GM18907 (cell line): ENCODE measurements around the gene ADAMTSL1.

Experiments used
- ATAC-seq: cut with Tn5 transposase; IDR thresholded peaks from one replicate; pipeline ENCODE4 v1.9.1; 2021; ENCODE audit warnings: mild to moderate bottlenecking, moderate library complexity; ENCODE audit not compliant: unreplicated experiment

ADAMTSL1 gene

DNA sequence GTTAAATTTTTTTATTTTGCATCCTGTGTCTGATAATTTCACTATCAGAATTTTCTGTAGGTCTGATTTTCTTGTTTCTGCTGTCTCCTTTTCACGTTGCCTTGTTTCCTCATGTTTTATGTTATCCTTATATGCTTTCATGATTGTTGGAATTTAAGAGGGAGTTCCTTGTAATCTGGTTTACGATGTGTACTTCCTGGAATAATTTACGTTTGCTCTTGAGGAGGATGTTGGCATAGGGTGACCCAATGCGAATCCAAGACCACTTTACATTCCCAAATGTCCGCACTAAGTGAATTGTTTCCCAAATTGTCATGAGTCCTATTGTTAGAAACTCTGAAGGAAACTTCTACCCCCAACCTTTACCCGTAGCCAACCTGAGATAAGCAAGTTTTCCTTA is 80.3 kb downstream of the ADAMTSL1 start:
- ATAC-seq, result no peak

DNA sequence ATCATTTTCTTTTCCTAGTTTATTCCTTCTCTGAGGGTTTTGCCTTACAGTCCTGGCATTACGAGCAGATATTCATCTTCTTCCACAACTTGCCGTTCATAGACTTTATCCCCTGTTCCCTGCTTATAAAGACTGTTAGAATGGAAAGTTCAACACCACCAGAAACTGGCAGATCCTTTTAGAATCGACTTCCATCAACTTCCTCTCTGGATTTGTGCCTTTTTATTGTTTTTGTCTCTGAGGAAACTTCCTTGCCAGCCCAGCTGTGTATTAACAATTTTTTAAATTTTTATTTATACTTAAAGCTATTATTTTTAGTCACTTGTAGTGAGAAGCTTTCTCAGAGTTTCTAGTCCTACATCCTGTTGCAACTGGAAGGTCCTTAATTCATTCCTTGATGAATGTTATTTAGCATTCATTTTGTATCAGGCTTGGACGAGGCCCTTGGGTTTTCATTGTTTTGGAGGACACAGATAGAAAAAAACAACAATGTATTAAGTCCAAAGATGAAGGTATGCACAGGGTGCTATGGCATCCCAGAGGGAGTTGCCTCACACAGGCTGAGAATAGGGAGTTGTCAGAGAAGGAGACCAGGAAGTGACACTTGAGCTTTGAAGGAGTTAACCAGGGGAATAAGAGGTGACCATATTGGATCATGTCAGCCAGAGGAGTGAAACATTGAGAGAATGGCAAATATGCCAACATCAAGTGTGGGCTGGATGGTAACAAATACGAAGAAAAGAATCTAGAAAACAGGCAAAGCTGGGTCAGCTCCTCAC is 81.3 kb downstream of the ADAMTSL1 start:
- ATAC-seq, result no peak

DNA sequence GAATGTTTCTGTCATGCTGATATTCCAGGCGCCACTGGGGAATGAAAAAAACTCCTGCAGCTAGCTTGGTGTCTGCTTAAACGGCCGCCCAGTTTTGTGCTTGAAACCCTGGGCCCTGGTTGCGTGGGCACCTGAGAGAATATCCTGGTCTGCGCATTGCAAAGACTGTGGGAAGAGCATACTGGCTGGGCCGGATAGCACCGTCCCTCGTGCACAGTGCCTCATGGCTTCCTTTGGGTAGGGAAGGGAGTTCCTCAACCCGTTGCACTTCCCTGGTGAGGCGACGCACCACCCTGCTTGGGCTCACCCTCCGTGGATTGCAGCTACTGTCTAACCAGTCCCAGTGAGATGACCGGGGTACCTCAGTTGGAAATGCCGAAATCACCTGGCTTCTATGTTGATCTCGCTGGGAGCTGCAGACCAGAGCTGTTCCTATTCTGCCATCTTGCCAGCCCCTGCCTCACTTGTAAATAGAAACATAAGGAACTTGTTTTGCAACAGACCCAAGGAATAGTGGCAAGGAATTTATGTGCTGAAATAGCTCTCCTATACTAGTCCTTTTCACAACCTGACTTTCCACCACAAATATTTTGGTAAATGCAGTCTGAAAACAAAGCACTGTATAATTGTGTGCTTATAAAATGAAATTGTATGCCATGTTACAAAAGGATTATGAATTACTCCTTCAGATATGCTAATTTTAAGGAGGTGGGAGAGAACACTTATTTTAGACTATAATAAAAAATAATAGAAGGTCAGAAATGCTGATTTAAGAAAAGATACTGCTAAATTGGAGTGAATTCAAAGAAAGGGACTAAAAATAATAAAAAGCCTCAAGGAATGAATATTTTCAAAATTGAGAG is 90.3 kb downstream of the ADAMTSL1 start:
- ATAC-seq, result no peak

DNA sequence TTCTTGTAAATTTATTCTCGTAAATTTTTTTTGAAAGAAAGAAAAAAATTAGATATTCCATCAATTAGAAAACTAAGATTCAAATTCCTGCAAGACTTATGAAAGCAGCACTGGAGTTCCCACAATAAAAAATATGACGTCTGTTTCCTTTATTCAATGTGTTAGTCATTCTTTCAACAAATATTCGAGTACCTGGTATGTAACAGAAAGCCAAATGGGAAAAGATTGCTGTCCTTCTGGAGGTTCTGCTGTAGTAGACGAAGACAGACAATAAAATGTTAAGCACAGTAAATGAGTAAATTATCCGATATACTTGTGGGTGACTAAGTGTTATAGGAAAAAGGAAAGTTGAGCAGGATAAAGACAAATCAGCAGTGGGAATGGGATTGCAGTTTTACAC is 92.2 kb downstream of the ADAMTSL1 start:
- ATAC-seq, result no peak

DNA sequence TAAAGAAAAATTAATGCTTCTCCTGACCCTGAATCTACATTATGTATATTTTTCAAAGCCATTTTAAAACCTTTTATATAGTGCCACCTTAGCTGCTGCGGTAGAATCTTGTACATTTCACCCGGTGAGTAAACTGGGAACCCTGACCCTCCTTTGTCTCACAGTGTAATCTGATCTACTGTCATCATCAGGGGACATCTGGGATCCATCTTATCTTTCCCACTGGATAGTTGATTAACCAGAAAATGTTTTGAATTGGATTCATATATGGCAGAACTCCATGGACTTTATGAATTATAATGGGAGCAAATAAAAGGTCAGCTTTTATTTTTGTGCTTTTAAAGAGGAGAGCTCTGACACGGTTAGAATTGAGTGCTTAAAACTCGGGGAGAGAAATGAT is 95.0 kb downstream of the ADAMTSL1 start:
- no peak for ATAC-seq

DNA sequence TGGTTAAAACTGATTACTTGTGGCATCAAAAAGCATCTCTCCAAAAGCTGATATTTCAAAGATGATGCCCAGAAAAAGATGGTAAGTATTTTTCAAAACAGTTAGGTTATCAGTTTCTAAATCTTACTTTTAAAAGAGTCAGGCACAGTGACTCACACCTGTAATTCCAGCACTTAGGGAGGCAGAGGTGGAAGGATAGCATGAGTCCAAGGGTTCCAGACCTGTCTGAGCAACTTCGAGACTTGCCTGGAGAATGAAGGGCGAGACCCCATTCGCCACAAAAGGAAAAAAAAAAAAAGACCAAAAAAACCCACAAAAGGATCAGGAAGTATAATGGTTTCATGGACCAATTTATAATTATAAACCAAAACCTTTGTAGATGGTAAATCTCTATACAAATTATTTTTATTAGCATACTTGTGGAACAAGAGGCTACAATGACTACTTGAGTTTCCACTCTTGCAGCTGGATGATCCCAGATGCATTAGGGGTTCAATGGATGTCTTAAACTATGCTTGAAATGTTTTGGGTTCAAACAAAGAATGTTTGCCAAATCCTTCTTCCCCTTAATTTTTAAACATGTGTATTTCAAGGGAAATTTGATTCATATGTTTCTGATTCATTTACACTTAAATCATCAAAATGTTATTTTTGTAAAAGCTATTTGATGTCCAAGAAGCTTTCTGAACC is 96.1 kb downstream of the ADAMTSL1 start:
- no peak for ATAC-seq

DNA sequence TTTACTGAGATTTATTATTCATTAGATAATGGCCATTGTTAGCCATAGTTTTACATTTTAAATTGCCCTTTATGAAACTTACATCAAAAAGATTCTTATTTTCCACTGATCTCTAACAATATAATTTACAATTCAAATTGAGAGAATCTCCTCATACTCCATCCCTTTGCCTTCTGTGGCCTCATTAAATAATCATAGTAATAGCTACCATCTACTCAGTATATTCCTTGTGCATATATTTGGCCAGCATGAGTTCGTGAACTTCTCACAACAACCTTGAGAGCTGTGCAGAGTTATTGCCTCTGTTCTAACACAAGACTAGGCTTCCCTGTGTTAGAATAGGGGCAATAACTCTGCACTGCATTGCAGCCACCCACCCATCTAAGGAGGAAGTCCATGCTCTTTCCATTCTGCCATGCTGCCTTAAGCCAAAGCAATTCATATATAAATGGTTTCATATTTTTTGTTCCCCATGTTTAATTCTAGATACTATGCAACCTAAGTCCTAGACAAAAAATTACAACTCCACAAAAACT is 99.1 kb downstream of the ADAMTSL1 start:
- no peak for ATAC-seq

DNA sequence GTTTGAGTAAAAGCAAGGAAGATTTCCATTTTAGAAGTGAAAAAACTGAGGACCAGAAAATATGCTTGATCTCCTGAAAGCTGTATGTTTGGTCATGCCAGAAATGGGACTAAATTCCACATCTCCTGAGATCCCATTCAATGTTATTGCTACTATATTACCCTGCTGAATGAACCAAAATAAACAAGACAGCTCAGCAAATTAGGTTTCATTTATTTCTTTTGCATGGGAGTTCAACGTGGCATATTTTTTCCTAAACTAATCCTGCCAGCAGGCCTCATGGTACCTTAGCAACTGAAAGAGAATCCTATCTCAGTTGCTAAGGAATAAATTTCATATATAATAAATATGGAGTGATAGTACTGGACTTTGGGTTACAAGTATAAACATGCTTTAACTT is 101.7 kb downstream of the ADAMTSL1 start:
- ATAC-seq, result no peak

DNA sequence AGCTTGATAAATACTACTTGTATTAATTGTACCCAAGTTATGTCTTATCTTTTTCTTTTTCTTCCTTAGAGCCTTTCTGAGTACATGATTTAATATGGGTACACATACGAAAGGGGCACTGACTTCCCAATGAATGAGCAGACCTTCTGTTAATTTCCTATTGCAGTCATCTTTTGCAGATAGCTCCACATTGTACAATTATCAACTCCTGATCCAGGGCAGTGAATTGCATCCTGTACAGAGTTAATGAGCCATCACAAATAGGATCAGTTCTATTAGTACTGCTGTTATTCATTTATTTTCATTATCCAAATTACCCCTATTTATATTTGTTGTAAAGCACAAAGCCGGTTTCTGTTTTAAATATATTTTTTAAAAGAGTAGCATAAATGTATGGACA is 105.6 kb downstream of the ADAMTSL1 start:
- ATAC-seq, result no peak

DNA sequence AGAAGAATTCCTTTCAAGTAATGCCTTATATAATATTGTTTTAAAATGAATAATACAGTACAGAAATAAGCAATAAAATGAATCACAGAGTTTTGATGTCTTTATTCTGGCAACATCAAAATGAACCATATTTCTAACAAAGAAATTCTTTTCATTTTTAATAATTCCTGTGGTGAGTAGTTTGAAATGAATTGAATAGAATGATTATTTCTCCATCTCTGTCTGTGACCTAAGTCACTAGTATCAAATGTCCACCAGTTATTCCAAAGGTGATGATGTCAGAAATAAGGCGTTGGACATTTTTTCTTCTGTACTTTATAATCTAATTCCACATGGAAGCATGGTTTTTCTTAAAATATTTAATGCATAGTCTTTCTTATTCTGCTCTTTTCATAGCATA is 106.2 kb downstream of the ADAMTSL1 start:
- ATAC-seq, result no peak

DNA sequence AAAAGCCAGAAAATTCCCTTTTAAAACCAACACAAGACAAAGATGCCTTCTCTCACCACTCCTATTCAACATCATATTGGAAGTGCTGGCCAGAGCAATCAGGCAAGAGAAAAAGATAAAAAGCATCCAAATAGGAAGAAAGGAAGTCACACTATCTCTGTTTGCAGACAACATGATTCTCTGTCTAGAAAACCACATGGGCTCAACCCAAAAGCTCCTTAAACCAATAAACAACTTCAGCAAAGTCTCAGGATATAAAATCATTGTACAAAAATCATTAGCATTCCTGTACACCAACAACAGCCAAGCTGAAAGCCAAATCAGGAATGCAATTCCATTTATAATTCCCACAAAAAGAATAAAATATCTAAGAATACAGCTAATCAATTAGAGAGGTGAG is 112.0 kb downstream of the ADAMTSL1 start:
- no peak for ATAC-seq

DNA sequence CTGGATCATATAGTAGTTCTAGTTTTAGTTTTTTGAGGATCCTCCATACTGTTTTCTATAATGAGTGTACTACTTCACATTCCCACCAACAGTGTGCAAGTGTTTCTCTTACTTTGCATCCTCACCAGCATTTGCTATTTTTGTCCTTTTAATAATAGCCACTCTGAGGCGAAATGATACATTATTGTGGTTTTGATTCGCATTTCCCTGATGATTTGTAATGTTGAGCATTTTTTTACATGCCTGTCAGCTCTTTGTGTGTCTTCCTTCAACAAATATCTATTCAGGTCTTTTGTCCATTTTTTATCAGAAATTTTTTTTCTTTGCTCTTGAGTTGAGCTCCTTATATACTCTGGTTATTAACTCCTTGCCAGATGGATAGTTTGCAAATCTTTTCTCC is 114.0 kb downstream of the ADAMTSL1 start:
- no peak for ATAC-seq

DNA sequence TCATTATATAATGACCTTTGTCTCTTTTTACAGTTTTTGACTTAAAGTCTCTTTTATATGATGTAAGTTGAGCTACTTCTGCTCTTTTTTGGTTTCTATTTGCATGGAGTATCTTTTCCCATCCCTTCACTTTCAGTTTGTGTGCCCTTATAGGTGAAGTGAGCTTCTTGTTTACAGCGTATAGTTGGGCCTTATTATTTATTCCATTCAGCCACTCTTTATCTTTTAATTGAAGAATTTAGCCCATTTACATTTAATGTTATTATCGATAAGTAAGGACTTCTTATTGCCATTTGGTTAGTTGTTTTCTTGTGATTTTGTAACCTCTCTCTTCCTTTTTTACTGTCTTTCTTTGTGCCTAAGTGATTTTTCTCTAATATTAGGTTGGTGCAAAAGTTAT is 117.3 kb downstream of the ADAMTSL1 start:
- ATAC-seq, result no peak

DNA sequence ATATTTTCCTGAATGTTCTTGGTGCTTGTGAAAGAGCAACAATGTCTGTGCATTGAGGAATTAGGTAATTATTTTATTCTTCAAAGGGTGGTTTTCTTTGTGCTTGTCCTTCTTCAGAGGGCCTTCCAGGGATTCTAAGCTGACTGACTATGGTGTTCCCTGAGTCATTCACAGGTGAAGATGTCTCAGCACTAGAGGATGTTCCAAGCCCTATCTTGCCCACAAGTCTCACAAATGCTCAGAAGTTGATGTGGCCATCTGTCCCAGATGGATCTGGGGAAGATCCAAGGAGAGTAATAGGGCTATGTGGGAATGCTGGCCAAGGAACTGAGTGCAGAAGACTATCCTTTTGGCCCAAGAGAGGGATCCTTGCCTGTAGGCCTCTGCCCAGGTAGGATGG is 120.9 kb downstream of the ADAMTSL1 start:
- no peak for ATAC-seq

DNA sequence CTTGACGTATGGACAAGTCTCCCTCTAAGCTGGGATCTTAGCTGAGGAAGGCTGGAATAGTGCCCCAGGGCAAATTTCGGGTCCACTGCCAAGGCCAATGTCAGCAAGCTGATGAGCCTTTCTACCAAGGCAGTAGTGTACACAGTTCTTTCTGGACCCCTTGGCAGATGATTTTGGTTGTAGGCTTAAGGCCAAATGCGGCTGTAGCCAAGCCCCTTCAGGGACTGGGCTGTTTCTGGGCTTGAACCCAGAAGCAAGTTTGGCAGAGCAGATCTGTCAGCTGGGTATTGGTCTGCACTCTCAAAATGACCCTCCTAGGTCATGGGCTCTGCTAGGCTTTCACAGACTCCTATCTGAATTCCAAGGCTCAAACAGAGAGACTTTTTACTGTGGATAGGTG is 121.6 kb downstream of the ADAMTSL1 start:
- ATAC-seq, result no peak

DNA sequence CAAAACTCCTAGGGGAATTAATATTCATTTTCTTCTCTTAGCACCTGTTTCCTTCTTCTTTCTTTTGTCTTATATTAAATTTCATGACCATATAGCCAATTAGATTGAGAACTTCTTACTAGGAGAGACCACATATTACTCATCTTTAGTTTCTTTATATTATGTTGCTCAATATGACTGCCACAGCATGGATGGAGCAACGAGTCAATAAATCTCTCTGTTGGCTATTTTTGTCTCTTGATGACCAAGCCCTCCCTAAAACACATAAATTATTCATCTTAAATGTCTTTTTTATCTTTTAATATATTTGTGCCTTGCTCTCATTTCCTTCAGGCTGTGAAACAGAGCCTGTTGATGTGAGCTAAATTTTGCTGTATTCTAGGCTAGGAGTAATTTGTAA is 123.0 kb downstream of the ADAMTSL1 start:
- no peak for ATAC-seq

DNA sequence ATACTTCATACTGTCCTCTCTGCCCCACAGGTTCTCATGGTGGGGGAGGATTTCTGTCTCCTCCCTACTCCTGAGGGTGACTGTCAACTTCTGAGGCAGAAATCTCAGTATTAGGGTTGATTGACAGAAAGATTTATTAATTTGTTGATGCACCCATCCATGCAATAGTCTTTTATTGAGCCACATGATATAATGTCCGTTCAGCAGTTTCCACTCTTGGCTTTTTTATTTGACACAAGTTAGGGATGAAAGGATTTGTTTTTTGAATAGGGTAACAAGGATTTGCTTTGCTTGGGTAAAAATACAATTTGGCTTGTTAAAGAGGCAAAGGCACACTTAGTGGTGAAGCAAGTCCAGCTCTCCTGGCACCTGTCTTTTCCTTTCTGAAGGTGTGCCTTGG is 125.0 kb downstream of the ADAMTSL1 start:
- ATAC-seq, result no peak

DNA sequence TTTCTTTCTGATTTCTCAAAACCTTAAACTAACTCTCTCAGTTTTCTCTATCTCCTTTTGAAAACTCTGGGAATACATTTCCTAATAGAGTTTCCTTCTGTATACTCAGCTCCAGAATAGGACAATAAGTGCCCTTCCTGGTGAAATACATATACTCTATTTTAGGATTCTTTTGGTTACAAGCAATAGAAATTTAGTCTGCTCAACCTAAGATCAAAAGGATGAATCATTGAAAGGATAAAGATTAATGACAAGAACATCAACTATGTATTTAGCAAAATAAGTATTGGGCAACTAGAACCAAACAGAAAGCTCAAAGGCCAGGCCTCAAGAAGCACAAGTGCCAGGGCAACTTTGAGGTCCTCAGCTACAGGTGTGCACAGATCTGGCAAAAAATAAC is 127.1 kb downstream of the ADAMTSL1 start:
- no peak for ATAC-seq

DNA sequence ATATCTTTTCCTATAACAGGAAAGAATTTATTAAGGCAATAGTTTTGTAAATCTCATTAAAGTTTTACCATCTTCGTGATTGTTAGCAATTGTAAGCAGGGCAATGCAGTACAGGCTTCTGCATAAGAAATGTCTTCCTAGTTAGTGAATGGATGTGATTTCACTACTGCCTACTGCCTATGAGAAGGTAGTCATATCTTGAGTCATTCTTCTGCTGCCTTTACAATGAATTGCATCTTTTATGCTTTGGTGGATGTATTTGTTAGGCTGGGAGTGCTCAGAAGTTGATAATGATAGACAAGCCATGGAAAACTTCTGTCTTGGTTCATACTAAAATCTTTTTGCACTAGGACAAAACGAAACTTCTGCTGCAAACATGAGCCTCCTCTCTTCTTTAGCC is 128.0 kb downstream of the ADAMTSL1 start:
- ATAC-seq, result no peak

DNA sequence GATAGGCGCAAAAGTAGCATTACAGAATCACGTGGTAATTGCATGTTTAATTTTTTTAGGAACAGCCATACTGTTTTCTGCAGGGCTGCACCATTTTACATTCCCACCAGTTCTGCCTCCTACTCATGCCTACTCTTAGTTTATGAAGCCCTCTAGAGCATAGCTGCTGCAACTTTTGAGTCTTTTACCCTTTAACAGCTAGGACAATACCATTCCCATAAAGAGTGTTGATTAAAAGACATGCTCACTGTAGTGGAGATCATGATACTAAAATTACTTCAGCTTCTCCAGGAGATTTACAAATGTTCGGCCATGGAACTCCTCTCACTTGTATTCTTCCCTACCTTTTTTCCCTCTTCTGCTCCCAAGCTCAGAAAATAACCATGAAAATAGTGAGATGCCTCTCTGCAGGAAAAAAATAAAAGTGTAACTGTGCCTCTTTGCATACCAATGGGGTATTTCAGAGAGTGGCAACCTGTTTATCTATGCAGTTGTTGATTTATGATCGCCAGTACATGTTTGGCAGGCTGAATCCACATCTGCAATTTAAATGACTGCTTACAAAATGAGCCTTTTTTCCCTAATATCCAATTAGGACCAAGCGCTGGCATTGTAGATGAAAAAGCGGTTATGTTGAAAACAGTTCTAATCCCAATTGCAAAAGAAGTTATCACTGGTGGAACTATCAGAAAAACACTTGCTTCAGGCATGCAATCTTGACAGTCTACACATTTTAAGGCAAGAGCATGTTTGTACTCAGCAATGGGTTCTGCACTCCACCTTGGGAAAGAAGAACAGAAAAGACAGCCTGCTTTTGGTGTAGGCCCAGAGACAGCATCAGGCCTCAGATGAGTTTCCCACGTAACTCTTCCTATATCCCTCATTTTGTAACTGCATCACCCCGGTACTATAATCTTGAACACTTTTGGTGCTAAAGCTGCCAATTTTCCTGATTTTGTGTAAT is 131.1 kb downstream of the ADAMTSL1 start:
- no peak for ATAC-seq
